ENCODE measurements around the gene CDK14.

CDK14 gene

DNA sequence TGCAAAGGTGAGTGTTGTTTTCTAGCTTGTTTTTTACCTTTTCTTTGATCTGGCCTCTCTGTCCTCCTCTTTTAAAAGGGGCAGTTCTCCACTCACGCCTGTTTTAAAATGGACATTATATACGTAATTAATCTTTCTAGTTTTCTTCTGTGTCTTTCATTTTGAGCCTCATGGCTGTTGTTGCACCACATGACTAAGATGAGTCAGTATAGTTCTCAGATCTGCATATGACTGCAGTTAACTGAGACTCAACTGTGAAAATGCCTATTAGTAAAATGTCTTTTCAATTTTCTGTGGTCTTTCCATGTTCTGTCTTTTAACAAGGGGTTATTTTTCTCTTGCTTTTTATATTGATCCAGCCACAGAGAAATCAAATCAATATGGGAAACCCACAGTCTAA, 296.1 kb downstream of the CDK14 start:
- TF ChIP-seq Cebpa-rat (IDR thresholded peaks at IDR 0.05), result no peak
- Histone ChIP-seq H3K4me2 (no peak overlapping the region), H4K20me1 (no peaks in the 10 kb centered on the region), H3K4me3 (no peak overlapping the region), H3K27me3 (no peaks in the 10 kb centered on the region), H3K27ac (no peak overlapping the region), H3K9ac (no peak overlapping the region), H3K9me3 (replicated peaks in 1 of 11) (no peaks in the 10 kb centered on the region), H3K36me3 (no peaks in the 10 kb centered on the region), H3K4me1 (peaks cover 0 to 16% (median 0%) of the 10 kb centered on the region in 10 experiments; a peak in 2 of 20 replicates)

DNA sequence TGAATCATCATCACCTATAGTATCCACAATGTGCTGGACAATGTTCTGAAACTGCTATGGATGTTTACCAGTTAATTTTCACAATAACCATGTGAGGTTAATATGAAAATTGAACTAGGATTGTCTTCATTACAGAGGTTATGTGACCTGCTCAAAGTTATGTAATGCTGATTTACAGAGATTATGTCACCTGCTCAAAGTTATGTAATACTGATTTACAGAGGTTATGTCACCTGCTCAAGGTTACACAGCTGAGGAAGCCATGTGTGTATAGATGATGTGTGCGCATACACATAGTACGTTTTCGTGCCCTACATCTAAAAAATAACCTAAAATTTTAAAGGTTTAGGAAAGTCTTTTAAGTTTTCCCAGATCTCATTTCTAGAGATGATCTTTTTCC, 298.0 kb downstream of the CDK14 start:
- no peak overlapping the region for H3K4me2 ChIP-seq
- H3K4me1 ChIP-seq, result peaks cover 0 to 12% (median 0%) of the 10 kb centered on the region in 10 experiments; a peak in 2 of 20 replicates
- H3K9ac ChIP-seq, result no peak overlapping the region
- H3K36me3 ChIP-seq, result peaks cover 0 to 2% (median 0%) of the 10 kb centered on the region in 11 experiments; a peak in 1 of 22 replicates
- TF ChIP-seq Cebpa-rat (IDR thresholded peaks at IDR 0.05), result no peak
- no peaks in the 10 kb centered on the region for H4K20me1 ChIP-seq
- no peak overlapping the region for H3K27ac ChIP-seq
- H3K27me3 ChIP-seq, result no peaks in the 10 kb centered on the region
- H3K4me3 ChIP-seq, result no peak overlapping the region
- H3K9me3 ChIP-seq (replicated peaks in 1 of 11), result no peaks in the 10 kb centered on the region

DNA sequence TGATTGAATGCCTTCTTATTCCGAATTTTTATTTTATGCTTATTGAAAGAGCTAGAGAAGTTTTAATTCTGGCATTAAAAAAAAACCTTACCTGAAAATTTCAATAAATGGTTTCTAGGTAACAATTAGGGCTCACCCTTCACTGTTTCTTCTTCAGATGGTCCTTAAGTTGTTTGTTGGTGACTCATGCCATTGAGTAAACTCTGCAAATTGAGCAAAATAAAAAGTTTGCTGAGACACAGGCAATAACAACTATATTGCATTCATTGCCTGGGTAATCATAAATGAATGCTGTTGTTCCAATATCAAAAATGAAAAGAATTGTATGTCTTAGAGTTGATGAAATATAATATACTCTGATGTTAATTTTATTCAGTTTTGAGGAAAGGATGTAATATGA, 300.3 kb downstream of the CDK14 start:
- Histone ChIP-seq H3K4me3 (no peak overlapping the region), H3K27ac (no peak overlapping the region), H3K36me3 (peaks cover 0 to 18% (median 9%) of the 10 kb centered on the region in 11 experiments; a peak in 10 of 22 replicates), H3K9ac (no peak overlapping the region), H3K4me2 (no peak overlapping the region), H4K20me1 (no peaks in the 10 kb centered on the region), H3K27me3 (no peaks in the 10 kb centered on the region), H3K9me3 (replicated peaks in 1 of 11) (no peaks in the 10 kb centered on the region), H3K4me1 (peaks cover 0 to 11% (median 0%) of the 10 kb centered on the region in 10 experiments; a peak in 2 of 20 replicates)
- no peak for TF ChIP-seq Cebpa-rat (IDR thresholded peaks at IDR 0.05)

DNA sequence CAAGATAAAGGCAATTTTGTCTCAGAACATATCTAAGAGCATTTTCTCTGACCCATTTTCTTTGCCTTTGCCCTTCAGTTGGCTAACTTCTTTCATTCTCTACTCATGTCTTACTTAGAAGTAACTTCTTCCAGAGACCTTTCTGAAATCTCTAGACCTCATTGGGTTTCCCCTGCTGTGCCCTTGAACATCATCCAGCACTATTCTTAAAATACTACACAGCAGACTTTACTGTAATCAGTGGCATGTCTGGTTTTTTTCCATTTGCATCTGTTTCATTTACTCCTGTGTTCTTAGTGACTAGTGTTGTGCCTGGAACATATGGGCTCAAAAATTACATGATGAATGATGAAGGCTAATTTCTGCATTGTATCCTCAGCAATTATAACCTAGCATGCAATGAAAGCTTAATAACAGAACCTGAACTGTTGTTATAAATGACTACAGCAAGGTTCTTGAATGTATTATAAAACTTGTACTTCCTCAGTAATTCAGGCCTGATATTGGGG, 301.9 kb downstream of the CDK14 start:
- no peak overlapping the region for H3K9ac ChIP-seq
- H4K20me1 ChIP-seq, result no peaks in the 10 kb centered on the region
- no peak for TF ChIP-seq Cebpa-rat (IDR thresholded peaks at IDR 0.05)
- no peaks in the 10 kb centered on the region for H3K27me3 ChIP-seq
- H3K4me1 ChIP-seq, result no peaks in the 10 kb centered on the region
- H3K27ac ChIP-seq, result no peak overlapping the region
- no peak overlapping the region for H3K4me2 ChIP-seq
- H3K9me3 ChIP-seq (replicated peaks in 1 of 11), result no peaks in the 10 kb centered on the region
- peaks cover 0 to 24% (median 9%) of the 10 kb centered on the region in 11 experiments; a peak in 10 of 22 replicates for H3K36me3 ChIP-seq
- no peak overlapping the region for H3K4me3 ChIP-seq

DNA sequence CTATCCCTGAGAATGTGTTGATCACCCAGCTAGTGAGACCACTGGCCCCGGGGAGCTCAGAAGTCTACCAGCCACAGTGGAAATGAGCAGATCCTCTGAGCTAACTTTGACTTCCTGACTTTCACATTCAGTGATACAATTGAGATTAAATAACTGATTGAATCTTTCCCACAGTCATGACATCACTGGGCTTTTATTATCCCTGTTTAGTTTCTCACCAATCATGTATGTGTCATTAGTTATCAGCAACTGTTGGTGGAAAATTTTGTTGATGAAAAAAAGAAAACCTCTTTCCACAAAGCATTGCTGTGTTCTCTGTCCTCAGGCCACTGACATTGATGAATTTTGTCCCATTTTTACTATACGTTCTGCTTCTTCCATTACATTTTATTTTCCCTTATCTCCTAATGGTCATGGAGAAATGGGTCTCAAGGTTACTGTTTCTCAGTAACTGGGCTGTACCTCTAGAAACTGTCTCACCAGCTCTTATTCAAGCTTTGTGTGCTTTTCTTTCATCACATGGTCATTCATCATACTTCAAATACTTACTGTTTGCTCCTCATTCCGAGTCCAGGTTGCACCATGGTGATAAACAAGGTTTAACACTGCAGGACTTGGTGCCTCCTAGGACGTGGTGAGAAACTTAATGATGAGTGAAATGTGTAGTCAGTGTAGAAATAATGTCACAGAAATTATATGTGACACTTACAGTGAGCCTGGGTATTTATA, 304.7 kb downstream of the CDK14 start:
- Histone ChIP-seq H3K9ac (no peak overlapping the region), H3K4me3 (no peak overlapping the region), H3K9me3 (replicated peaks in 1 of 11) (no peaks in the 10 kb centered on the region), H3K36me3 (peaks cover 0 to 27% (median 12%) of the 10 kb centered on the region in 11 experiments; a peak in 11 of 22 replicates), H3K27me3 (no peaks in the 10 kb centered on the region), H3K4me2 (no peak overlapping the region), H3K4me1 (no peaks in the 10 kb centered on the region), H4K20me1 (no peaks in the 10 kb centered on the region), H3K27ac (no peak overlapping the region)
- no peak for TF ChIP-seq Cebpa-rat (IDR thresholded peaks at IDR 0.05)

DNA sequence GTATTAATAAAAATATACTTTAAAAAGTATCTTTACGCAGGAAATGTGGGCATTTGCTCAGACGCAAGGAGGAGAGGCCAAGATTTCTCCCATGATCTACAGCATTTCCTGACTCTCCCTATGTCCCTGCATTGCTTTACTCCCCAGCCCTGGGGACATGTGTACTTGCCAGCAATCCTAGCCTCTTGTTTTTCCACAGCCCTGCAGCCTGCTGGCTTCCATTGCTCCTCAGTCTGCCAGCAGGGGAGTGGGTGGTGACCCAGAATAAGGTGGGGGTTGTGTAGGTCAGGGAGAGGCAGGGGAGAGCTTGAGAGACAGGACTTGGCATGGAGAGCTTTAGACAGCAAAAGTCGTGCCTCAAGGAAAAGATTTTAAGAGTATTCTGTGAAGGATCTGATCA, 307.7 kb downstream of the CDK14 start:
- no peak overlapping the region for H3K27ac ChIP-seq
- H3K9me3 ChIP-seq (replicated peaks in 1 of 11), result no peaks in the 10 kb centered on the region
- no peak overlapping the region for H3K9ac ChIP-seq
- no peak for TF ChIP-seq Cebpa-rat (IDR thresholded peaks at IDR 0.05)
- H4K20me1 ChIP-seq, result no peaks in the 10 kb centered on the region
- no peaks in the 10 kb centered on the region for H3K27me3 ChIP-seq
- peaks cover 0 to 34% (median 13%) of the 10 kb centered on the region in 11 experiments; a peak in 12 of 22 replicates for H3K36me3 ChIP-seq
- H3K4me3 ChIP-seq, result no peak overlapping the region
- no peak overlapping the region for H3K4me2 ChIP-seq
- H3K4me1 ChIP-seq, result no peaks in the 10 kb centered on the region

DNA sequence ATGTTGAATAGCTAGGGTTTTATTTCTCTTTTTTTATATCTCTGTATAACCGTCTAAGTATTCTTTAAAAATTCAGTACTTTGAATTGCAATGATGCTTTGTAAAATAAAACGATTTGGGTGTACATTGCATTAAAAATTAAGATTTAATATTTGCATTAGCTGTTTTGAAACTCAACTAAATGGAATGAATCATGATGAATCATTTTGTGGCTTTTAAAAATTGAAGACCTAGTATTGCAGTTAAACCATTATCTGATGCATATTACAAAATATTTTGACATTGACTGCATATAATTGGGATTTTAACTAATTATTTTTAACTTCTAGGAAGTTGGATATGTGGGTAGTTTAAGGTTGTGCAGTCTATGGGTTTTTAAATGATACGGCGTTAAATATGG, 314.0 kb downstream of the CDK14 start:
- Histone ChIP-seq H3K36me3 (peaks cover 0 to 14% (median 0%) of the 10 kb centered on the region in 11 experiments; a peak in 5 of 22 replicates), H3K4me3 (no peak overlapping the region), H3K4me1 (peaks cover 0 to 13% (median 0%) of the 10 kb centered on the region in 10 experiments; a peak in 3 of 20 replicates), H3K4me2 (no peak overlapping the region; a peak in 2 of 22 replicates), H4K20me1 (no peaks in the 10 kb centered on the region), H3K27me3 (no peaks in the 10 kb centered on the region), H3K27ac (no peak overlapping the region), H3K9ac (no peak overlapping the region), H3K9me3 (replicated peaks in 1 of 11) (no peaks in the 10 kb centered on the region)
- no peak for TF ChIP-seq Cebpa-rat (IDR thresholded peaks at IDR 0.05)

DNA sequence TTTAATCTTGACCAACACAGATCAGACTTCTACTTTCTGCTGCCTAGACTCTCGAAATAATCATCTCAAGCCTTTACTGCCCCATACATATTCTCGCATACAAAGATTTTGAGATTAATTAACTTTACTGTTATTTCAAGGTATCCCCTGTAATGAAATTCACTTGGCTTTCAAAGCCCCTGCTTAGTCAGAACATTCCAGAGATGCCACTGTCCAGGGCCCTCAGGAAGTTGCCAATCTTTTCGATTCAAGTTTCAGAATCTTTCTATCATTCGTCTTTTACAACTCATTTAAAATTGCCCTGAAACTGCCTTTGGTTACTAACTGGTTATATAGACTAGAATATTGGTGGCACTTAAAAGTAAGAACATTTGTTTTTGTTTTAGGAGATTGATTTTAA, 320.2 kb downstream of the CDK14 start:
- no peak overlapping the region for H3K9ac ChIP-seq
- peaks cover 0 to 6% (median 0%) of the 10 kb centered on the region in 10 experiments; a peak in 1 of 20 replicates for H3K4me1 ChIP-seq
- TF ChIP-seq Cebpa-rat (IDR thresholded peaks at IDR 0.05), result no peak
- peaks cover 0 to 16% (median 4%) of the 10 kb centered on the region in 11 experiments; a peak in 9 of 22 replicates for H3K36me3 ChIP-seq
- no peak overlapping the region for H3K4me2 ChIP-seq
- no peak overlapping the region for H3K4me3 ChIP-seq
- no peaks in the 10 kb centered on the region for H3K27me3 ChIP-seq
- no peaks in the 10 kb centered on the region for H4K20me1 ChIP-seq
- H3K27ac ChIP-seq, result no peak overlapping the region
- H3K9me3 ChIP-seq (replicated peaks in 1 of 11), result no peaks in the 10 kb centered on the region

DNA sequence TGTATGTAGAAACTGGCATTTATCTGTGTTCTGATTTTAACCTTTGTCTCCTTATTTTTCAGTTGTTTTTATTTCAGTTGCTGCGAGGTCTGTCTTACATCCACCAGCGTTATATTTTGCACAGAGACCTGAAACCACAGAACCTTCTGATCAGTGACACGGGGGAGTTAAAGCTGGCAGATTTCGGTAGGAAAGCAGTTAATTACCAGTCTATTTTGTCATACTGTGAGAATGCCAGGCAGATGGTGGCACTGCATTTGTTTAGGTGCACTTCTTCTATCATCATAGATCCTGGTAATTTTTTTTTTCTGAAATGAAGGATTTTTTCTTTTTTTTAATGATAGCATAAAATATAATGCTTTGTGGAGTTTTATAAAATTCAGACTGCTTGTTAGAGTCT, 321.4 kb downstream of the CDK14 start:
- H3K36me3 ChIP-seq, result peaks cover 0 to 16% (median 4%) of the 10 kb centered on the region in 11 experiments; a peak in 9 of 22 replicates
- no peak overlapping the region for H3K27ac ChIP-seq
- H4K20me1 ChIP-seq, result no peaks in the 10 kb centered on the region
- H3K4me1 ChIP-seq, result peaks cover 0 to 6% (median 0%) of the 10 kb centered on the region in 10 experiments; a peak in 1 of 20 replicates
- no peaks in the 10 kb centered on the region for H3K9me3 ChIP-seq (replicated peaks in 1 of 11)
- H3K4me3 ChIP-seq, result no peak overlapping the region
- H3K27me3 ChIP-seq, result no peaks in the 10 kb centered on the region
- TF ChIP-seq Cebpa-rat (IDR thresholded peaks at IDR 0.05), result no peak
- no peak overlapping the region for H3K9ac ChIP-seq
- H3K4me2 ChIP-seq, result 0 out of 22 replicates have a peak overlapping the region, but pooled peaks of 1 of the 11 experiments have one; percentile 14

All from BLaER1 treated with 17β-estradiol and CSF1 and Interleukin-3, amounts not matched to agents 10 nM and 100 nM (cell line).